HTERT RPE-1 (cell line): Measurements from ENCODE around the gene ARHGEF17.

Experiments
- in situ Hi-C: fragments of 300-500 bp; cut with MboI; formaldehyde crosslinking; loops from 4 replicates; pipeline ENCODE4 v1.14.3; 2020; ENCODE audit warnings: low sequenced_read_pairs

Gene ARHGEF17

GRCh38 chr11:73404048-73404447 is 96.0 kb downstream of the ARHGEF17 start:
- in situ Hi-C loops = no loop called here

- in situ Hi-C loops = no loop called here
These were observed 96.5 kb downstream of the ARHGEF17 start for GRCh38 chr11:73404506-73405145.

GRCh38 chr11:73405146-73405510 is 97.1 kb downstream of the ARHGEF17 start:
- in situ Hi-C loops = no loop called here

- in situ Hi-C loops = no loop called here
These were observed 98.1 kb downstream of the ARHGEF17 start for GRCh38 chr11:73406131-73406530.

GRCh38 chr11:73406619-73407018 is 98.5 kb downstream of the ARHGEF17 start:
- in situ Hi-C loops = no loop called here

GRCh38 chr11:73409431-73409830 is 101.4 kb downstream of the ARHGEF17 start:
- in situ Hi-C loops = no loop called here

- in situ Hi-C loops = no loop called here
These were observed 102.6 kb downstream of the ARHGEF17 start for GRCh38 chr11:73410627-73411026.

GRCh38 chr11:73411031-73411430 is 103.0 kb downstream of the ARHGEF17 start:
- in situ Hi-C loops = no loop called here

GRCh38 chr11:73412308-73412707 is 104.2 kb downstream of the ARHGEF17 start:
- in situ Hi-C loops = no loop called here

GRCh38 chr11:73413256-73413655 is 105.2 kb downstream of the ARHGEF17 start:
- in situ Hi-C loops = no loop called here

GRCh38 chr11:73414977-73415651 is 107.0 kb downstream of the ARHGEF17 start:
- in situ Hi-C loops = no loop called here

- in situ Hi-C loops = no loop called here
These were observed 108.0 kb downstream of the ARHGEF17 start for GRCh38 chr11:73415854-73416615.

- in situ Hi-C loops = no loop called here
These were observed 108.7 kb downstream of the ARHGEF17 start for GRCh38 chr11:73416786-73417185.
